T-cell (primary cell): ENCODE data around the gene PLEKHA7. TPM values are rescaled to one million over a fixed set of nuclear protein-coding genes. Genes with fewer than 3 reads are reported as not detected.

ENCODE experiments used
- ATAC-seq, 4 experiments: fragments of 200-7000 bp in 3 of 4; fragments of 150-1000 bp in 1 of 4; cut with Tn5 transposase; replicated peaks in 1 of 4; 1 replicate in 3 of 4; 2 replicates in 1 of 4; pipeline ENCODE4 v1.10.0; 2021; ENCODE audit warnings: moderate library complexity in 3 of 4, mild to moderate bottlenecking in 2 of 4, moderate number of reproducible peaks in 1 of 4
- CTCF ChIA-PET, 2 donors: fragments of 300-600 bp; sonication (Branson Sonifier 250); formaldehyde crosslinking; loops; one replicate each; lab custom pipeline; 2022; ENCODE audit warnings: antibody characterized with exemption in 2 of 2; lab: Charles Lee
- POLR2A ChIA-PET, 2 donors: fragments of 300-600 bp; sonication (Branson Sonifier 250); formaldehyde crosslinking; loops; one replicate each; lab custom pipeline; 2022; ENCODE audit warnings: antibody characterized with exemption in 2 of 2; lab: Charles Lee
- DNase-seq, 35 experiments: peaks; one replicate each; pipeline versions ENCODE4 v3.0.0 to v3.0.0-alpha.2; 2013 to 2023
- H3K27ac ChIP-seq: one replicate; pipeline ENCODE4 v1.5.1; 2013; ENCODE audit warnings: low read length
- H3K27me3 ChIP-seq, 2 experiments: replicated peaks in 1 of 2; 1 replicate in 1 of 2; 2 replicates in 1 of 2; pipeline versions ENCODE4 v1.6.1 to v1.7.0; 2013; ENCODE audit warnings: low read length in 1 of 2, mixed read lengths in 1 of 2; ENCODE audit not compliant: control insufficient read depth in 2 of 2, insufficient read depth in 2 of 2; ENCODE audit errors: extremely low read depth in 1 of 2
- H3K36me3 ChIP-seq, 2 donors: 1 replicate in 1 of 2; 2 replicates in 1 of 2; pipeline versions ENCODE4 v1.6.1 to v1.7.0; 2013; ENCODE audit warnings: low read length in 1 of 2; ENCODE audit not compliant: control insufficient read depth in 2 of 2, insufficient read depth in 1 of 2; ENCODE audit errors: extremely low read depth in 1 of 2
- H3K4me1 ChIP-seq, 2 experiments: 1 replicate in 1 of 2; 2 replicates in 1 of 2; pipeline versions ENCODE4 v1.6.1 to v1.7.0; 2013; ENCODE audit warnings: low read length in 2 of 2, mixed read lengths in 1 of 2; ENCODE audit not compliant: insufficient read depth in 2 of 2, control insufficient read depth in 1 of 2; ENCODE audit errors: extremely low read depth in 1 of 2
- H3K4me3 ChIP-seq, 2 donors: 1 replicate in 1 of 2; 2 replicates in 1 of 2; pipeline versions ENCODE4 v1.5.1 to v1.7.0; 2013; ENCODE audit warnings: mild to moderate bottlenecking in 2 of 2, low read length in 1 of 2, moderate library complexity in 1 of 2; ENCODE audit not compliant: control insufficient read depth in 1 of 2; ENCODE audit errors: extremely low read depth in 1 of 2
- H3K9me3 ChIP-seq: 2 replicates; pipeline ENCODE4 v1.7.0; 2013
- H3K27ac Mint-ChIP-seq, 2 donors: one replicate each; pipeline ENCODE4 v1.8.0; 2020 to 2021; ENCODE audit warnings: mild to moderate bottlenecking in 2 of 2, mixed read lengths in 2 of 2
- H3K27me3 Mint-ChIP-seq, 2 donors: one replicate each; pipeline ENCODE4 v1.8.0; 2021 to 2022; ENCODE audit warnings: mixed read lengths in 2 of 2
- H3K36me3 Mint-ChIP-seq: one replicate; pipeline ENCODE4 v1.8.0; 2021; ENCODE audit warnings: mixed read lengths
- H3K4me1 Mint-ChIP-seq, 3 donors: one replicate each; pipeline ENCODE4 v1.8.0; 2020 to 2022; ENCODE audit warnings: mixed read lengths in 3 of 3, mild to moderate bottlenecking in 1 of 3
- H3K4me3 Mint-ChIP-seq, 3 donors: one replicate each; pipeline ENCODE4 v1.8.0; 2020 to 2022; ENCODE audit warnings: mild to moderate bottlenecking in 3 of 3, mixed read lengths in 3 of 3, moderate library complexity in 3 of 3
- H3K9me3 Mint-ChIP-seq, 3 donors: one replicate each; pipeline ENCODE4 v1.8.0; 2020 to 2022; ENCODE audit warnings: mixed read lengths in 3 of 3
- WGBS: methylation state at CpG from one replicate; pipeline ENCODE4 v1.1.5; 2013; ENCODE audit warnings: missing lambda C conversion rate; ENCODE audit not compliant: insufficient coverage; 5-methylcytosine and 5-hydroxymethylcytosine counted together
- total RNA-seq, 35 experiments: library from RNA in 6 of 35; stranded (reverse) in 6 of 35; fragments of 120-200 nt in 1 of 35; gene quantifications; one replicate each; pipeline versions ENCODE4 v1.2.1 to v1.2.4 and lab custom pipeline; 2013 to 2026

Gene PLEKHA7
- total RNA-seq, 5 donors from 2014 or later (not counting 1 experiment from before 2014, with no cell fraction given) = 4.8 to 8.8 (median 5.8) TPM

- Histone ChIP-seq H3K4me3 (peak overlapping the region; percentile 86 to 97), H3K36me3 (peaks cover 0 to 3% of the 10 kb centered on the region in 2 donors), H3K9me3 (no peaks in the 10 kb centered on the region), H3K27me3 (no peaks in the 10 kb centered on the region), H3K27ac (peak overlapping the region; percentile 98), H3K4me1 (peaks cover 28 to 34% of the 10 kb centered on the region in 2 experiments)
- POLR2A ChIA-PET = interaction anchor here (0.5 to 1.2 kb wide), 4 partner anchors 10 to 1762 kb away, joined by 3 to 6 read pairs (median 4); no protein-coding TSS in a partner anchor
- Mint-ChIP-seq H3K4me3 (no peak overlapping the region), H3K27me3 (no peaks in the 10 kb centered on the region), H3K36me3 (peaks cover 16% of the 10 kb centered on the region), H3K4me1 (peaks cover 28 to 34% (median 28%) of the 10 kb centered on the region in 3 donors), H3K27ac (no peak overlapping the region), H3K9me3 (no peaks in the 10 kb centered on the region)
- WGBS = 0% methylated on average over 17 of the region's 32 CpGs
- DNase-seq (peak in 4 of 35 experiments; percentile 4 to 45 (median 28)), ATAC-seq (peak in 2 of 4 experiments; percentile 2 to 3)
- CTCF ChIA-PET = interaction anchor here in 1 of 2 donors (1.5 kb wide), 1 partner anchor 15 kb away, joined by 3 read pairs; no protein-coding TSS in a partner anchor
Measured at GRCh38 chr11:16738947-16739815, 275.0 kb downstream of the PLEKHA7 start.

- DNase-seq (peak; percentile 90 to 97 (median 96)), ATAC-seq (peak; percentile 94 to 97 (median 97))
- peaks cover 15% of the 10 kb centered on the region for H3K36me3 Mint-ChIP-seq
- H3K4me1 ChIP-seq = peaks cover 25 to 31% of the 10 kb centered on the region in 2 experiments
- no peaks in the 10 kb centered on the region for H3K9me3 Mint-ChIP-seq
- peak within 1 kb of the TSS in 1 of 3 donors; percentile 74 for H3K4me3 Mint-ChIP-seq
- H3K27ac ChIP-seq = peak within 1 kb of the TSS; percentile 98
- no peaks in the 10 kb centered on the region for H3K27me3 Mint-ChIP-seq
- ChIA-PET CTCF (interaction anchor here in 1 of 2 donors (0.6 kb wide), 3 partner anchors 20 to 339 kb away, joined by 3 to 4 read pairs (median 3); partner anchors contain the start of gene RPS13), POLR2A (interaction anchor here (0.5 to 0.6 kb wide), 3 partner anchors 38 to 1762 kb away, joined by 3 read pairs; no protein-coding TSS in a partner anchor)
- no peaks in the 10 kb centered on the region for H3K36me3 ChIP-seq
- H3K27ac Mint-ChIP-seq = peak within 1 kb of the TSS in 1 of 2 donors; percentile 86
- peak within 1 kb of the TSS; percentile 86 to 97 for H3K4me3 ChIP-seq
- H3K9me3 ChIP-seq = no peaks in the 10 kb centered on the region
- H3K4me1 Mint-ChIP-seq = peaks cover 24 to 29% (median 24%) of the 10 kb centered on the region in 3 donors
- 0% methylated on average over 44 of the region's 47 CpGs for WGBS
- H3K27me3 ChIP-seq = no peaks in the 10 kb centered on the region
Measured at GRCh38 chr11:16738193-16738946, 275.8 kb downstream of the PLEKHA7 start, which contains the start of gene C11orf58. Gene C11orf58 (plus strand): TSS chr11:16738647. CDS start chr11:16738779, 132 bp downstream.

- peak overlapping the region in 1 of 2 donors; percentile 86 for H3K27ac Mint-ChIP-seq
- ChIA-PET CTCF (interaction anchor here (0.6 to 0.7 kb wide), 3 partner anchors 20 to 360 kb away, joined by 3 read pairs; no protein-coding TSS in a partner anchor), POLR2A (interaction anchor here (0.6 kb wide), 3 partner anchors 18 to 330 kb away, joined by 3 read pairs; no protein-coding TSS in a partner anchor)
- H3K9me3 Mint-ChIP-seq = no peaks in the 10 kb centered on the region
- Histone ChIP-seq H3K36me3 (no peaks in the 10 kb centered on the region), H3K27ac (peak overlapping the region; percentile 98), H3K27me3 (no peaks in the 10 kb centered on the region), H3K9me3 (no peaks in the 10 kb centered on the region), H3K4me1 (peaks cover 22 to 31% of the 10 kb centered on the region in 2 experiments), H3K4me3 (peak overlapping the region; percentile 86 to 97)
- peaks cover 11% of the 10 kb centered on the region for H3K36me3 Mint-ChIP-seq
- H3K4me1 Mint-ChIP-seq = peaks cover 20 to 25% (median 20%) of the 10 kb centered on the region in 3 donors
- H3K4me3 Mint-ChIP-seq = no peak overlapping the region
- no peaks in the 10 kb centered on the region for H3K27me3 Mint-ChIP-seq
- peak; percentile 2 to 7 (median 4) for ATAC-seq
- DNase-seq = no peak
- 0% methylated on average over 1 of the region's 6 CpGs for WGBS
Measured at GRCh38 chr11:16737818-16738192, 276.4 kb downstream of the PLEKHA7 start.

Other genes with a start within 250 kb of the PLEKHA7 start
- gene RPS13, start 63.3 kb upstream of the PLEKHA7 start, total RNA-seq = 1,000 to 10,000 TPM; 1,534 to 1,829 (median 1,711) TPM
- 10 to 100 TPM; 26.3 to 40.6 (median 30.0) TPM for gene PIK3C2A, start 193.6 kb upstream of the PLEKHA7 start, total RNA-seq